A549 (cell line): ENCODE results near the gene DSCAM. TPM values are rescaled to one million over a fixed set of nuclear protein-coding genes. Genes with fewer than 3 reads are reported as not detected.

Experiments used
- ATAC-seq, 2 experiments: fragments of 200-7000 bp in 1 of 2; fragments of >200 bp in 1 of 2; cut with Nextera tagmentation in 1 of 2; cut with Tn5 transposase in 1 of 2; 3 replicates each; pipeline versions ENCODE4 v1.8.0 to v1.9.1; 2018 to 2020; ENCODE audit warnings: mild to moderate bottlenecking in 1 of 2, moderate library complexity in 1 of 2
- CTCF ChIA-PET: fragments of 300-600 bp; sonication (Branson Sonifier 250); formaldehyde crosslinking; extraction: SDS; loops from one replicate; lab custom pipeline; 2021; ENCODE audit warnings: antibody characterized with exemption, inconsistent platforms; lab: Yijun Ruan, JAX
- POLR2A ChIA-PET: fragments of 350-600 bp; formaldehyde crosslinking; extraction: SDS; loops from one replicate; lab custom pipeline; 2021; ENCODE audit warnings: antibody characterized with exemption, inconsistent platforms; lab: Yijun Ruan, JAX
- DNase-seq, 2 experiments: peaks; one replicate each; pipeline versions ENCODE4 v3.0.0 to v3.0.0-alpha.2; 2011 to 2016; ENCODE audit warnings: low read depth in 1 of 2, low spot score in 1 of 2
- FAIRE-seq: peaks from 2 replicates; lab custom pipeline; 2011; peaks lifted over from hg19 to GRCh38; lab: Jason Lieb, UNC
- H3K27ac ChIP-seq, 2 experiments: fragments of >200 bp; sonication (Bioruptor Twin); formaldehyde crosslinking; 3 replicates each; pipeline ENCODE4 v1.5.1; 2016 to 2017
- H3K4me1 ChIP-seq: fragments of >200 bp; sonication (Bioruptor Twin); formaldehyde crosslinking; 3 replicates; pipeline ENCODE4 v1.6.1; 2016
- H3K4me2 ChIP-seq: fragments of >200 bp; sonication (Bioruptor Twin); formaldehyde crosslinking; 3 replicates; pipeline ENCODE4 v1.6.1; 2016
- H3K4me3 ChIP-seq: fragments of >200 bp; sonication (Bioruptor Twin); formaldehyde crosslinking; 3 replicates; pipeline ENCODE4 v1.5.1; 2016
- H3K9me3 ChIP-seq: fragments of >200 bp; sonication (Bioruptor Twin); formaldehyde crosslinking; 3 replicates; pipeline ENCODE4 v1.6.1; 2016
- BCL3 ChIP-seq: fragments of >200 bp; sonication (Bioruptor Twin); formaldehyde crosslinking; IDR thresholded peaks from 3 replicates; pipeline ENCODE4 v1.6.1; 2016
- BHLHE40 ChIP-seq: IDR thresholded peaks from 2 replicates; pipeline ENCODE4 v1.6.1; 2012; ENCODE audit warnings: low read depth, low read length, inconsistent platforms
- CBX8 ChIP-seq: fragments of 200-600 bp; sonication (generic); IDR thresholded peaks from 2 replicates; pipeline ENCODE4 v1.6.1; 2016
- CHD2 ChIP-seq: fragments of 150-350 bp; IDR thresholded peaks from 2 replicates; pipeline ENCODE4 v1.6.1; 2014; ENCODE audit warnings: low read length; ENCODE audit not compliant: partially characterized antibody
- EHMT2 ChIP-seq: fragments of 200-600 bp; sonication (generic); IDR thresholded peaks from 2 replicates; pipeline ENCODE4 v1.6.1; 2016; ENCODE audit warnings: antibody characterized with exemption, low read depth, mild to moderate bottlenecking, moderate library complexity
- EP300 ChIP-seq, 2 experiments: fragments of >200 bp; sonication (Bioruptor Twin); formaldehyde crosslinking; IDR thresholded peaks; 2 replicates in 1 of 2; 3 replicates in 1 of 2; pipeline ENCODE4 v1.6.1; 2016 to 2017
- ESRRA ChIP-seq: fragments of 150-350 bp; IDR thresholded peaks from 2 replicates; pipeline ENCODE4 v1.6.1; 2014; ENCODE audit warnings: mild to moderate bottlenecking, low read length, borderline replicate concordance
- FOSB ChIP-seq: fragments of 250-450 bp; sonication (Bioruptor Pico); IDR thresholded peaks from 2 replicates; pipeline ENCODE4 v1.5.0; 2020; ENCODE audit warnings: mild to moderate bottlenecking, moderate library complexity
- GATA3 ChIP-seq: IDR thresholded peaks from 2 replicates; pipeline ENCODE4 v1.6.1; 2012; ENCODE audit warnings: borderline replicate concordance
- HDAC2 ChIP-seq: fragments of 200-600 bp; sonication (generic); IDR thresholded peaks from 2 replicates; pipeline ENCODE4 v1.6.1; 2016
- HES2 ChIP-seq: fragments of >200 bp; sonication (Bioruptor Twin); formaldehyde crosslinking; IDR thresholded peaks from 2 replicates; pipeline ENCODE4 v1.6.1; 2016
- HEYL ChIP-seq: fragments of 250-450 bp; sonication (Bioruptor Pico); IDR thresholded peaks from 2 replicates; pipeline ENCODE4 v1.8.0; 2021; ENCODE audit warnings: mild to moderate bottlenecking, moderate library complexity
- HOXA7 ChIP-seq: fragments of 250-450 bp; sonication (Bioruptor Pico); IDR thresholded peaks from 2 replicates; pipeline ENCODE4 v1.5.0; 2020; ENCODE audit warnings: mild to moderate bottlenecking, moderate library complexity
- HOXB13 ChIP-seq: fragments of 250-450 bp; sonication (Bioruptor Pico); IDR thresholded peaks from 2 replicates; pipeline ENCODE4 v1.5.0; 2020; ENCODE audit warnings: low read depth, mild to moderate bottlenecking, moderate library complexity
- HOXB5 ChIP-seq: fragments of 250-450 bp; sonication (Bioruptor Pico); IDR thresholded peaks from 2 replicates; pipeline ENCODE4 v1.5.0; 2020; ENCODE audit warnings: mild to moderate bottlenecking, moderate library complexity
- JUNB ChIP-seq: fragments of >200 bp; sonication (Bioruptor Twin); formaldehyde crosslinking; IDR thresholded peaks from 2 replicates; pipeline ENCODE4 v1.6.1; 2016
- MAFK ChIP-seq: fragments of 450-650 bp; IDR thresholded peaks from 2 replicates; pipeline ENCODE4 v1.6.1; 2014; ENCODE audit not compliant: partially characterized antibody
- MAZ ChIP-seq: fragments of 150-350 bp; IDR thresholded peaks from 2 replicates; pipeline ENCODE4 v1.6.1; 2014; ENCODE audit warnings: antibody characterized with exemption, low read depth, low read length, borderline replicate concordance
- MYC ChIP-seq: IDR thresholded peaks from 2 replicates; pipeline ENCODE4 v1.6.1; 2012; ENCODE audit warnings: mild to moderate bottlenecking, inconsistent platforms, low read length, improper control_type of control experiment, borderline replicate concordance
- NPAS2 ChIP-seq: fragments of 250-450 bp; sonication (Bioruptor Pico); IDR thresholded peaks from 2 replicates; pipeline ENCODE4 v1.8.0; 2022; ENCODE audit warnings: mild to moderate bottlenecking, moderate library complexity, borderline replicate concordance
- NR3C1 ChIP-seq: fragments of >200 bp; sonication (Bioruptor Twin); formaldehyde crosslinking; IDR thresholded peaks from 3 replicates; pipeline ENCODE4 v1.6.1; 2017
- PBX3 ChIP-seq: IDR thresholded peaks from 2 replicates; pipeline ENCODE4 v1.6.1; 2012
- POLR2A ChIP-seq: IDR thresholded peaks from 2 replicates; pipeline ENCODE4 v1.6.1; 2012; ENCODE audit warnings: mild to moderate bottlenecking, low read length
- RCOR1 ChIP-seq: fragments of 150-350 bp; IDR thresholded peaks from 2 replicates; pipeline ENCODE4 v1.6.1; 2014; ENCODE audit warnings: antibody characterized with exemption, low read length, low read depth
- RFX5 ChIP-seq: fragments of 450-650 bp; IDR thresholded peaks from 2 replicates; pipeline ENCODE4 v1.7.1; 2014; ENCODE audit warnings: antibody characterized with exemption, mild to moderate bottlenecking, moderate library complexity
- ZSCAN20 ChIP-seq: fragments of 250-450 bp; sonication (Bioruptor Pico); IDR thresholded peaks from 2 replicates; pipeline ENCODE4 v1.8.0; 2022; ENCODE audit warnings: mild to moderate bottlenecking, moderate library complexity
- WGBS: methylation state at CpG from one replicate; pipeline ENCODE4 v1.1.6; 2017; ENCODE audit errors: missing lambda C conversion rate; 5-methylcytosine and 5-hydroxymethylcytosine counted together
- polyA plus RNA-seq, 4 experiments: library from polyadenylated mRNA; depleted of rRNA in 3 of 4; stranded (reverse); fragments of >200 nt; fragmentation: RNase III in 1 of 4; extraction: RNeasy Plus Mini Kit Qiagen cat#74134 plus additional on column Dnase treatment in 1 of 4; gene quantifications; 2 replicates in 3 of 4; 3 replicates in 1 of 4; pipeline ENCODE4 v1.2.3, GENCODE V29; 2011 to 2017

The DSCAM gene
- polyA plus RNA-seq, 2 of the 4 experiments (the other 2 are of a cell fraction): not detected

GRCh38 chr21:40853956-40854688 is 7.2 kb upstream of the DSCAM start (continued):
- TF ChIP-seq ESRRA: no peak
- no peak for TF ChIP-seq HDAC2
- no peak for TF ChIP-seq RFX5
- TF ChIP-seq FOSB: no peak

GRCh38 chr21:40852563-40852962 is 5.6 kb upstream of the DSCAM start:
- Histone ChIP-seq H3K4me3 (no peak overlapping the region), H3K9me3 (no peaks in the 10 kb centered on the region), H3K4me1 (no peaks in the 10 kb centered on the region), H3K27ac (no peak overlapping the region), H3K4me2 (no peak overlapping the region)
- ATAC-seq: no peak
- FAIRE-seq: no peak
- DNase-seq: no peak
- TF ChIP-seq HEYL (CRISPR knock-in tag) (no peak), JUNB (no peak), MYC (no peak), PBX3 (no peak), BHLHE40 (no peak), CHD2 (no peak), HDAC2 (no peak), CBX8 (no peak), MAZ (no peak), HOXB5 (no peak), GATA3 (no peak), HOXA7 (CRISPR knock-in tag) (no peak)
- CTCF ChIA-PET: no interaction called here
- WGBS: 1% methylated on average over 5 of the region's 5 CpGs
- POLR2A ChIA-PET: no interaction called here

GRCh38 chr21:40851749-40852148 is 4.8 kb upstream of the DSCAM start:
- DNase-seq: no peak
- Histone ChIP-seq H3K9me3 (no peaks in the 10 kb centered on the region), H3K4me2 (no peak overlapping the region), H3K4me1 (no peaks in the 10 kb centered on the region), H3K4me3 (no peak overlapping the region), H3K27ac (no peak overlapping the region)
- POLR2A ChIA-PET: no interaction called here
- WGBS: 8% methylated on average over 2 of the region's 2 CpGs
- TF ChIP-seq ZSCAN20 (CRISPR knock-in tag) (no peak), HOXB5 (no peak), CBX8 (no peak), EP300 (IDR thresholded peaks at IDR 0.05) (no peak), POLR2A (no peak), RCOR1 (no peak), BHLHE40 (no peak), MAFK (no peak), EHMT2 (no peak), HDAC2 (no peak), HES2 (no peak), NR3C1 (no peak), HOXB13 (CRISPR knock-in tag) (no peak), BCL3 (no peak), NPAS2 (CRISPR knock-in tag) (no peak)
- FAIRE-seq: no peak
- CTCF ChIA-PET: interaction anchor here (0.7 kb wide), 1 partner anchor 100 kb away, joined by 4 read pairs; no protein-coding TSS in a partner anchor
- no peak for ATAC-seq
